Right lobe of liver (tissue), 6 donors: ENCODE measurements around the gene NFATC1. TPM values are rescaled to one million over a fixed set of nuclear protein-coding genes. Genes with fewer than 3 reads are reported as not detected.
"Not testable (repeated sequence)": the region's sequence is repeated elsewhere in the genome, so short reads cannot be mapped to it uniquely, and the experiment has no call there.

Experiments
- ATAC-seq, 4 donors: fragments of 200-7000 bp; cut with Tn5 transposase; one replicate each; pipeline ENCODE4 v1.9.1; 2020; ENCODE audit warnings: mild to moderate bottlenecking in 4 of 4, moderate library complexity in 4 of 4
- DNase-seq, 3 donors: peaks; one replicate each; pipeline ENCODE4 v3.0.0-alpha.2; 2020
- H3K27ac ChIP-seq, 3 donors: fragments of 200-600 bp; one replicate each; pipeline ENCODE4 v1.8.0; 2022
- H3K27me3 ChIP-seq, 2 donors: fragments of 200-600 bp; one replicate each; pipeline ENCODE4 v1.8.0; 2022
- H3K36me3 ChIP-seq, 4 donors: fragments of 200-600 bp; sonication (generic) in 1 of 4; one replicate each; pipeline versions ENCODE4 v1.5.1 to v1.8.0; 2017 to 2022; ENCODE audit warnings: control low read depth in 1 of 4
- H3K4me1 ChIP-seq, 4 donors: fragments of 200-600 bp; sonication (generic) in 1 of 4; one replicate each; pipeline versions ENCODE4 v1.5.1 to v1.8.0; 2017 to 2022; ENCODE audit warnings: control low read depth in 1 of 4
- H3K4me3 ChIP-seq, 3 donors: fragments of 200-600 bp; one replicate each; pipeline ENCODE4 v1.8.0; 2022
- H3K9me3 ChIP-seq, 4 donors: fragments of 200-600 bp; sonication (generic) in 1 of 4; one replicate each; pipeline versions ENCODE4 v1.5.1 to v1.8.0; 2017 to 2022; ENCODE audit warnings: control low read depth in 1 of 4
- CTCF ChIP-seq, 4 donors: fragments of 200-600 bp in 3 of 4; fragments of 450-650 bp in 1 of 4; IDR thresholded peaks; one replicate each; pipeline versions ENCODE4 v1.5.1 to v1.8.0; 2016 to 2022; ENCODE audit warnings: antibody characterized with exemption in 4 of 4, mild to moderate bottlenecking in 2 of 4
- POLR2A ChIP-seq: fragments of 450-650 bp; IDR thresholded peaks from one replicate; pipeline ENCODE4 v1.6.1; 2017; ENCODE audit warnings: antibody characterized with exemption, mild to moderate bottlenecking
- WGBS: methylation state at CpG from one replicate; pipeline ENCODE4 v1.1.6; 2018; ENCODE audit warnings: low coverage, low lambda C conversion rate; ENCODE audit not compliant: insufficient coverage; ENCODE audit errors: missing lambda C conversion rate; 5-methylcytosine and 5-hydroxymethylcytosine counted together
- intact Hi-C, 2 donors: fragments of 100-400 bp; cut with DNase I; formaldehyde crosslinking; loops; one replicate each; pipeline versions ENCODE4 v1.11.2 to v1.14.1; 2022
- total RNA-seq, 6 experiments: library from RNA; depleted of rRNA in 2 of 6; stranded (reverse); fragments of >200 nt in 2 of 6; fragmentation: NEBNext Ultra II Directional in 3 of 6; extraction: Animal tissue kit (Norgen Biotek cat#: 25700) in 3 of 6; gene quantifications; one replicate each; pipeline versions ENCODE4 v1.1.0 to v1.2.4, GENCODE V29; 2016 to 2023
- donor health status: DM: no; HTN: yes; CAD: no.
- donor health status: DM: no; HTN: no; CAD: no.
- donor health status: DM: no; HTN: no; CAD: no.
- donor health status: DM: no; HTN: yes; CAD: no.
- donor health status: DM: no; HTN: yes; CAD: no.

Gene NFATC1
- total RNA-seq, 6 experiments from 2014 or later: 1.00 to 4.3 (median 2.9) TPM

GRCh38 chr18:79480171-79481045, 84.7 kb downstream of the NFATC1 start:
- H3K27me3 ChIP-seq: no peaks in the 10 kb centered on the region
- H3K4me3 ChIP-seq: no peak overlapping the region
- DNase-seq: peak in 2 of 3 donors; percentile 28 to 40
- H3K27ac ChIP-seq: no peak overlapping the region
- intact Hi-C loops: no loop called here
- ATAC-seq: no peak
- TF ChIP-seq POLR2A (no peak), CTCF (IDR thresholded peaks at IDR 0.05) (no peak)
- H3K4me1 ChIP-seq: no peaks in the 10 kb centered on the region
- no peaks in the 10 kb centered on the region for H3K9me3 ChIP-seq
- no peaks in the 10 kb centered on the region for H3K36me3 ChIP-seq
- 95% methylated on average over 14 of the region's 41 CpGs for WGBS

GRCh38 chr18:79481046-79481790, 85.5 kb downstream of the NFATC1 start:
- H3K27me3 ChIP-seq: no peaks in the 10 kb centered on the region
- 75% methylated on average over 5 of the region's 26 CpGs for WGBS
- TF ChIP-seq POLR2A (no peak), CTCF (IDR thresholded peaks at IDR 0.05) (no peak)
- no peaks in the 10 kb centered on the region for H3K4me1 ChIP-seq
- no peak for ATAC-seq
- no peaks in the 10 kb centered on the region for H3K9me3 ChIP-seq
- no peak overlapping the region for H3K27ac ChIP-seq
- DNase-seq: peak in 2 of 3 donors; percentile 29 to 37
- no peaks in the 10 kb centered on the region for H3K36me3 ChIP-seq
- H3K4me3 ChIP-seq: no peak overlapping the region
- intact Hi-C loops: no loop called here

- H3K36me3 ChIP-seq, H3K27me3 ChIP-seq, H3K9me3 ChIP-seq, H3K4me1 ChIP-seq, ATAC-seq, H3K4me3 ChIP-seq, intact Hi-C loops, H3K27ac ChIP-seq: not testable (repeated sequence)
- WGBS: no CpG with 5 or more reads among the region's 25 CpGs
- DNase-seq: peak in 1 of 3 donors; percentile 24
These were observed 87.7 kb downstream of the NFATC1 start for GRCh38 chr18:79483393-79483792.

- intact Hi-C loops: no loop called here
- Histone ChIP-seq H3K9me3 (no peaks in the 10 kb centered on the region), H3K27ac (no peak overlapping the region), H3K4me3 (no peak overlapping the region), H3K4me1 (no peaks in the 10 kb centered on the region), H3K36me3 (no peaks in the 10 kb centered on the region), H3K27me3 (no peaks in the 10 kb centered on the region)
- TF ChIP-seq POLR2A: no peak
- no peak for TF ChIP-seq CTCF (IDR thresholded peaks at IDR 0.05)
- peak in 2 of 3 donors; percentile 28 to 34 for DNase-seq
- no peak for ATAC-seq
- WGBS: 96% methylated on average over 5 of the region's 15 CpGs
These were observed 88.3 kb downstream of the NFATC1 start for GRCh38 chr18:79483971-79484491.
